Measurements from ENCODE around the gene ATF7.

- TF ChIP-seq CTCF (IDR thresholded peaks at IDR 0.05), result no peak
- no peak for TF ChIP-seq POLR2A (IDR thresholded peaks at IDR 0.05)
These were observed 44.1 kb upstream of the ATF7 start for GRCh38 chr12:53670308-53670707.
